Effector CD8-positive, alpha-beta T cell (primary cell): ENCODE data around the gene DENND1A.

ENCODE experiments used
- DNase-seq: peaks from one replicate; lab custom pipeline; 2025; lab: John Stamatoyannopoulos, UW

Gene DENND1A

GRCh38 chr9:123394291-123395235 lies 535.4 kb downstream of the DENND1A start:
- DNase-seq, result no peak

- DNase-seq, result no peak
These were observed 537.1 kb downstream of the DENND1A start for GRCh38 chr9:123392802-123393201.

GRCh38 chr9:123391946-123392345 lies 538.0 kb downstream of the DENND1A start:
- no peak for DNase-seq

GRCh38 chr9:123391233-123391632 lies 538.7 kb downstream of the DENND1A start:
- DNase-seq, result no peak

- DNase-seq, result no peak
These were observed 539.4 kb downstream of the DENND1A start for GRCh38 chr9:123390337-123391135.

- DNase-seq, result no peak
These were observed 540.2 kb downstream of the DENND1A start for GRCh38 chr9:123389698-123390097.

GRCh38 chr9:123389070-123389469 lies 540.9 kb downstream of the DENND1A start:
- DNase-seq, result no peak

GRCh38 chr9:123387686-123388085 lies 542.2 kb downstream of the DENND1A start:
- no peak for DNase-seq

GRCh38 chr9:123383512-123384170 lies 546.3 kb downstream of the DENND1A start:
- DNase-seq, result no peak

GRCh38 chr9:123382653-123383511 lies 547.0 kb downstream of the DENND1A start:
- DNase-seq, result no peak

GRCh38 chr9:123380852-123381705 lies 548.8 kb downstream of the DENND1A start:
- DNase-seq, result no peak

GRCh38 chr9:123378956-123379660 lies 550.8 kb downstream of the DENND1A start:
- no peak for DNase-seq

GRCh38 chr9:123378025-123378424 lies 551.9 kb downstream of the DENND1A start:
- no peak for DNase-seq

- DNase-seq, result no peak
These were observed 552.5 kb downstream of the DENND1A start for GRCh38 chr9:123377211-123377971.

- DNase-seq, result no peak
These were observed 553.5 kb downstream of the DENND1A start for GRCh38 chr9:123376218-123377071.

- no peak for DNase-seq
These were observed 554.3 kb downstream of the DENND1A start for GRCh38 chr9:123375469-123376132.

GRCh38 chr9:123373946-123374345 lies 556.0 kb downstream of the DENND1A start:
- no peak for DNase-seq
